DOHH2 (cell line): ENCODE measurements around the gene PAX4.

Source experiments
- CTCF ChIP-seq: fragments of 200-600 bp; sonication (generic); IDR thresholded peaks from one replicate; pipeline ENCODE4 v1.5.1; 2014; ENCODE audit warnings: antibody characterized with exemption, mild to moderate bottlenecking, low read depth, low read length; ENCODE audit not compliant: poor library complexity, severe bottlenecking
- EZH2phosphoT487 ChIP-seq: fragments of 200-600 bp; sonication (generic); IDR thresholded peaks from 2 replicates; pipeline ENCODE4 v1.6.1; 2017; ENCODE audit warnings: borderline replicate concordance, mild to moderate bottlenecking, antibody characterized with exemption, low read length, moderate library complexity, mixed read lengths

DNA sequence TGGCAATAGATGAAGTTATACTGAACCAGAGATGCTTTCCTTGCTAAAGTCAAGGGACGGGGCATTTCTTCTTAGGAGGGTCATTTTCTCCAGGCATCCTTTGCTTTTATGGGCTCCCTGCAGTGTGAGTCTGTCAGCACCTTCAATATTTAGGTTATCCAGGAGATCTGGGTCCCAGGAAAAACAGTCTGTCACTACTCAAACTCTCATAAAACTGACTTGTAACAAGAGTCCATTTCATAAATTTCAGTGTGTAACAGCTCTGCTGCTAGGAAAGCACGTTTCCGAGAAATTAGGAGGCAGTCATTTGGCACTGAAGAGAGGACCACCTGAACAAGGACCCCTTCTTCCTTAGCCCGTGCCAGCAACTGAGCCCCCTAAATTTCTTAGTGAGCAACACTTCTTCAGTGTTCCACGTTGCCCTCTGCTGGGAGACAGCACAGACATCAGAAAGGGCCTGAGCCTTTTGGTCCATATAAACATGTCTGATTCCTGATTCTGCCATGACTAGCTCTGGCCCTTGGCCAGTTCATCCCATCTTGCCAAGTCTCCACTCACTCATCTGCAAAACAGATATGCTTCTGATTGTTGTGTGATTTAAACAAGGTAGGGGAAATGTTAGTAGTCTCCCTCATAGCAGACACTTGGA, 39.8 kb downstream of the PAX4 start:
- TF ChIP-seq CTCF = peak; percentile 29
- TF ChIP-seq EZH2phosphoT487 = no peak
